GM13977 (cell line): Measurements from ENCODE around the gene TNFSF12.

Experiments used
- DNase-seq: peaks from one replicate; pipeline ENCODE4 v3.0.0; 2012; ENCODE audit warnings: low spot score
- in situ Hi-C: fragments of 300-500 bp; cut with MboI; formaldehyde crosslinking; loops from one replicate; pipeline ENCODE4 v1.12.0; 2022; ENCODE audit warnings: low sequenced_read_pairs, low pct_unique_long_range_greater_than_20kb, mixed read lengths, inconsistent platforms; ENCODE audit not compliant: unreplicated experiment
- TF ChIP-seq, protein P1 (sequence below): IDR thresholded peaks from 2 replicates; pipeline ENCODE4 v1.5.1; 2012; ENCODE audit warnings: mild to moderate bottlenecking, control low read depth; ENCODE audit not compliant: insufficient read depth; ENCODE audit errors: extremely low read depth, missing control alignments

TNFSF12 gene, protein sequence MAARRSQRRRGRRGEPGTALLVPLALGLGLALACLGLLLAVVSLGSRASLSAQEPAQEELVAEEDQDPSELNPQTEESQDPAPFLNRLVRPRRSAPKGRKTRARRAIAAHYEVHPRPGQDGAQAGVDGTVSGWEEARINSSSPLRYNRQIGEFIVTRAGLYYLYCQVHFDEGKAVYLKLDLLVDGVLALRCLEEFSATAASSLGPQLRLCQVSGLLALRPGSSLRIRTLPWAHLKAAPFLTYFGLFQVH

DNA sequence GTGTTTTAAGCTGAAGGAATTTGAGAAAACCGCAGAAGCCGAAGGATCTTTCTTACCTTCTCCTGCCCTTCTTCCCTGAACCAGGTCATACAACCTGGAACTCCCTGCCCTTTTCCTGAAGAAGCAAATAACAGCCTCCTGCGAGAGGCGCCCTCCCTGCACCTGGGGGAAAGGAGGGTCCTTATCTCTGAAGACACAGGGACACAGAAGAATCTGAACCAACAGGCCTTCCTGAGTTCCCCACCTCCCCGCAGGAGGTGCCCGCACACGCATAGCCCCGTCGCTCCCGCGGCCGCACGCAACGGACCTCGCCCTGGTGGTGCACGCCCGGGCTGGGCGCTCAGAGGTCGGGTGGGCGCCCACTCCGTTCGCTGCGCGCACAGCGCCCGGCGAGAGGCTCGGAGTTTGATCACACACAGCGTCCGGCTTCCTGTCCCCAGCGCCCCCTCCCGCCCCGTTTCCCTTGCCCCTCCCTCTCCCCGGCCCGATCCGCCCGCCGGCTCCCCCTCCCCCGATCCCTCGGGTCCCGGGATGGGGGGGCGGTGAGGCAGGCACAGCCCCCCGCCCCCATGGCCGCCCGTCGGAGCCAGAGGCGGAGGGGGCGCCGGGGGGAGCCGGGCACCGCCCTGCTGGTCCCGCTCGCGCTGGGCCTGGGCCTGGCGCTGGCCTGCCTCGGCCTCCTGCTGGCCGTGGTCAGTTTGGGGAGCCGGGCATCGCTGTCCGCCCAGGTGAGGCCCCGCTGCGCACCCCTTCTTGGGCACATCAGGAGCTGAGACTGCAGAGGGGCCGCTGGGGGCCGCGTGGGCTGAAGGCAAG is at the start of gene TNFSF12:
Gene TNFSF12 (plus strand): TSS at position 474 of the 816 bp plus-strand sequence. CDS start 96 bp downstream, at position 570.
- TF ChIP-seq, protein P1, sequence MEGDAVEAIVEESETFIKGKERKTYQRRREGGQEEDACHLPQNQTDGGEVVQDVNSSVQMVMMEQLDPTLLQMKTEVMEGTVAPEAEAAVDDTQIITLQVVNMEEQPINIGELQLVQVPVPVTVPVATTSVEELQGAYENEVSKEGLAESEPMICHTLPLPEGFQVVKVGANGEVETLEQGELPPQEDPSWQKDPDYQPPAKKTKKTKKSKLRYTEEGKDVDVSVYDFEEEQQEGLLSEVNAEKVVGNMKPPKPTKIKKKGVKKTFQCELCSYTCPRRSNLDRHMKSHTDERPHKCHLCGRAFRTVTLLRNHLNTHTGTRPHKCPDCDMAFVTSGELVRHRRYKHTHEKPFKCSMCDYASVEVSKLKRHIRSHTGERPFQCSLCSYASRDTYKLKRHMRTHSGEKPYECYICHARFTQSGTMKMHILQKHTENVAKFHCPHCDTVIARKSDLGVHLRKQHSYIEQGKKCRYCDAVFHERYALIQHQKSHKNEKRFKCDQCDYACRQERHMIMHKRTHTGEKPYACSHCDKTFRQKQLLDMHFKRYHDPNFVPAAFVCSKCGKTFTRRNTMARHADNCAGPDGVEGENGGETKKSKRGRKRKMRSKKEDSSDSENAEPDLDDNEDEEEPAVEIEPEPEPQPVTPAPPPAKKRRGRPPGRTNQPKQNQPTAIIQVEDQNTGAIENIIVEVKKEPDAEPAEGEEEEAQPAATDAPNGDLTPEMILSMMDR, result no peak
- in situ Hi-C loops, result no loop called here
- DNase-seq, result peak; percentile 79

DNA sequence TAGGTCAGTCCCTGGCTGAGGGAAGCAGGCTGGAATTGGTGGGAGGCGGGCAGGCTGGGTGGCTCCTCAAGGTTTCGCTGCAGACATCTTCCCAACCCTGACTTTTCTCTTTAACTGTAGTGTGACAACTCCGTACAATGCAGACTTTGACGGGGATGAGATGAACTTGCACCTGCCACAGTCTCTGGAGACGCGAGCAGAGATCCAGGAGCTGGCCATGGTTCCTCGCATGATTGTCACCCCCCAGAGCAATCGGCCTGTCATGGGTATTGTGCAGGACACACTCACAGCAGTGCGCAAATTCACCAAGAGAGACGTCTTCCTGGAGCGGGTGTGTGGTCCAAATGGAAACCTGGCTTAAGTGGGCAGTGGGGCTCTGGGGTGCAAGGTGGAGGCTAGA is 49.7 kb upstream of the TNFSF12 start:
- DNase-seq, result no peak
- in situ Hi-C loops, result no loop called here
- TF ChIP-seq, protein P1, result no peak

DNA sequence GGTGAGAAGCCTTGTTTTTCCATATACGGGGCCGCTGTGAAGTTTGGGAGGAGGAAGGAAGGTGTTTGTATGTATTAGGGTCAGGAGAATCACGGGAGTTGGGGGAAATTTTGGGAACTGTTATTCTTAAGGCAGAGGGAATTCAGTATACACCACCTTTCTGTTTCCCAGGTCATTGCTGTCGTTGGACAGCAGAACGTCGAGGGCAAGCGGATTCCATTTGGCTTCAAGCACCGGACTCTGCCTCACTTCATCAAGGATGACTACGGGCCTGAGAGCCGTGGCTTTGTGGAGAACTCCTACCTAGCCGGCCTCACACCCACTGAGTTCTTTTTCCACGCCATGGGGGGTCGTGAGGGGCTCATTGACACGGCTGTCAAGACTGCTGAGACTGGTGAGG is 47.1 kb upstream of the TNFSF12 start:
- in situ Hi-C loops, result no loop called here
- DNase-seq, result no peak

DNA sequence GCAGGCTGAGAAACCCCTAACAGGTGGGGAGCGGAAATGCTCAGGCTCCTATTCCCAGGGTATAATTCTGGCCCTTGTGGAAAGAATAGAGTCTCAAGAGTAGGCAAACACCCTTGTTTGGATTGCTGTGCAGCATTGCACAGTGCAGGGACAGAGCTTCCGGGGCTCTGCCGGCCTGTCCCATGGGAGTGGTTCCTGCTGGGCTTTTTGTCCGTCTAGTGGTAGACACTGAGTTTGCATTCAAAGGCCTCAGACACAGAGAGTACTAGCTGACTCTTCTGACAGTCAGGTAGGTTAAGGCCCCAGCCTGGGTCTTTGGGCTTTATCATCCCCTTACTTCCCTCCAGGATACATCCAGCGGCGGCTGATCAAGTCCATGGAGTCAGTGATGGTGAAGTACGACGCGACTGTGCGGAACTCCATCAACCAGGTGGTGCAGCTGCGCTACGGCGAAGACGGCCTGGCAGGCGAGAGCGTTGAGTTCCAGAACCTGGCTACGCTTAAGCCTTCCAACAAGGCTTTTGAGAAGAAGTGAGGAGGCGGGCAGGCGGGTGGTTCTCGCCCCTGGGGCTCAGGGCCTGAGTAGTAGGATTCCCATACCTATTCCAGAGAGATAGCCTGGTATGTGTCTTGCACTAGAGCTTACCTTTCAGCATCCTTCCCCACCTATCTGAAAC is 46.5 kb upstream of the TNFSF12 start:
- in situ Hi-C loops, result no loop called here
- no peak for DNase-seq
- TF ChIP-seq, protein P1, result no peak

More for the DNA sequence above, 47.1 kb upstream of the TNFSF12 start:
- TF ChIP-seq, protein P1, result no peak

DNA sequence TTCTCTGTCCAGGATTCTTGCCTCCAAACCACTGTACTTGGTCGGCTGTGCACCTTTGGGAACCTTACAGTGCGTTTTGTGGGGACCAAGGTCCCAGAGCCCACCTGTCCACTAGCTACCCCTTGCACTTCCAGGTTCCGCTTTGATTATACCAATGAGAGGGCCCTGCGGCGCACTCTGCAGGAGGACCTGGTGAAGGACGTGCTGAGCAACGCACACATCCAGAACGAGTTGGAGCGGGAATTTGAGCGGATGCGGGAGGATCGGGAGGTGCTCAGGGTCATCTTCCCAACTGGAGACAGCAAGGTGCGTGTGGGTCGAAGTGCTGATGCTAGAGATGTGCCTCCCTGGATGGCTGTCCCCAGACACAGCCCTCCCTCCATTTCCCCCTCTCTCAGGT is 45.9 kb upstream of the TNFSF12 start:
- in situ Hi-C loops, result no loop called here
- TF ChIP-seq, protein P1, result peak; percentile 39
- DNase-seq, result no peak

DNA sequence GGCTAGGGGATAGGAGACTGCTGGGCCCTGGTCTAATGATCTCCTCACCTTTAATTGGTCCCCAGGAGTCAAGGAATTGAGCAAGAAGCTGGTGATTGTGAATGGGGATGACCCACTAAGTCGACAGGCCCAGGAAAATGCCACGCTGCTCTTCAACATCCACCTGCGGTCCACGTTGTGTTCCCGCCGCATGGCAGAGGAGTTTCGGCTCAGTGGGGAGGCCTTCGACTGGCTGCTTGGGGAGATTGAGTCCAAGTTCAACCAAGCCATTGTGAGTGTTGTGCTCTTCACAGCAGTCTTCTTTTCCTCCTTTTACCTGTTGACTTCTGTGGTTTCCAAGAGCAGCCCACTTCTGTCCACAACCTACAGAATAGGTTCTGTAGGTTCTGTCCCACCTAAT is 45.3 kb upstream of the TNFSF12 start:
- in situ Hi-C loops, result no loop called here
- TF ChIP-seq, protein P1, result no peak
- DNase-seq, result no peak
